Hypothalamus (tissue), 51 donors: ENCODE measurements around the gene KCNK4.
"Not testable (repeated sequence)": the region's sequence is repeated elsewhere in the genome, so short reads cannot be mapped to it uniquely, and the experiment has no call there.

ENCODE experiments used
- DNase-seq, 51 donors: peaks; one replicate each; lab custom pipeline; 2025; lab: John Stamatoyannopoulos, UW

Gene KCNK4

DNA sequence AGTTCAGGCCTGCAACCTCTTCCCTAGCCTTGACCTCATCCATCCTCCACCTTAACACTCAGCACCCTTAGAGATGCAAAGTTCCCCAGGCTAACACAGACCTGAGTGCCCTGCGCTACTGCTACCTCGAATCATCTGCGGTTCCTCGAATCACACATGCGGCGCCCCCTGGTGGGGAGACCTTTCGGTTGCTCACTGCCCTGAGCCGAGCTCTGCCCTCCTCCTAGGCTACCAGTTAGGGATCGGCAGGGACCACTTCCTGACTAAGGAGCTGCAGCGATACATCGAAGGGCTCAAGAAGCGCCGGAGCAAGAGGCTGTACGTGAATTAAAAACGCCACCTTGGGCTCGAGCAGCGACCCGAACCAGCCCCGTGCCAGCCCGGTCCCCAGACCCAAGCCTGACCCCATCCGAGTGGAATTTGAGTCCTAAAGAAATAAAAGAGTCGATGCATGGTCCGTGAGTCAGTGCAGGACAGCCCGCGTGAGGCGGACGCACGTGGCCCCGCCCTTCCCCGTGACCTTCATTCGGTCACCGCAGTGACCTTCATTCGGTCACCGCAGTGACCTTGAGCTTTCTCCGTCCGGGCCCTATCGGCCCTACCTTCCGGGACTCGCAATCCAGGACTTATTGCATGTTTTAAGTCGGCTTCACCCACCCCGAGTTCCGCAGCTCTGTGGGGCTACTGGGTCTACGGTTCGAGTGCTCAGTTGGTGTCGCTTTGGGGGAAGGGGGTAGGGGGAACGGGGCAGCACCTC, 13.4 kb downstream of the KCNK4 start:
- DNase-seq, result peak; percentile 28 to 96 (median 79)

DNA sequence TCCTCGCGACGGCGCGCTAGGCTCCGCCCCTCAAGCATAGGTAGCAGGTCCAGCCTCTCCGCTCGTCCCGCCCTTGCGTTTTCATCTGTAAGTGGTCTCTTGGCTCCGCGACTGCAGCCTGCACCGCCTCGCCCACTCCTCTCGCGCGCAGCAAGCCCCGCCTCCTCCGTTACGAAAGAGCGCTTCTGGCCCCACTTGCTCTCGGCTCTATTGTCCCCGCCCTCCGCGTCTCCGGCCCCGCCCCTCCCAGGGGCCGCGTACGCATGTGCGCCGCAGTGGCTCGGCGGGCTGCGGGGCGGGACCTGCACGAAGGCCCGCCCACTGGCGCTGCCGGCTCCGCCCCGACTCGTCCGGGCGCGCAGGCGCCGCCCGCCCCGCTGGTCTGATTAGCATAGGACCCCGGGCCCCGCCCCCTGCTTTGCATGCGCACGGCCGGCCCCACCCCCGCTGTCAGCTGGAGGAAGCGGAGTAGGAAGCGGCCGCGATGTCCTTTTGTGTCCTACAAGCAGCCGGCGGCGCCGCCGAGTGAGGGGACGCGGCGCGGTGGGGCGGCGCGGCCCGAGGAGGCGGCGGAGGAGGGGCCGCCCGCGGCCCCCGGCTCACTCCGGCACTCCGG, 14.1 kb downstream of the KCNK4 start, which contains the start of gene ESRRA:
Gene ESRRA, plus strand, starts transcription at position 450 of the 616 bp plus-strand sequence. CDS start 1,656 bp downstream, outside the sequence.
- peak; percentile 66 to 100 (median 99) for DNase-seq

DNA sequence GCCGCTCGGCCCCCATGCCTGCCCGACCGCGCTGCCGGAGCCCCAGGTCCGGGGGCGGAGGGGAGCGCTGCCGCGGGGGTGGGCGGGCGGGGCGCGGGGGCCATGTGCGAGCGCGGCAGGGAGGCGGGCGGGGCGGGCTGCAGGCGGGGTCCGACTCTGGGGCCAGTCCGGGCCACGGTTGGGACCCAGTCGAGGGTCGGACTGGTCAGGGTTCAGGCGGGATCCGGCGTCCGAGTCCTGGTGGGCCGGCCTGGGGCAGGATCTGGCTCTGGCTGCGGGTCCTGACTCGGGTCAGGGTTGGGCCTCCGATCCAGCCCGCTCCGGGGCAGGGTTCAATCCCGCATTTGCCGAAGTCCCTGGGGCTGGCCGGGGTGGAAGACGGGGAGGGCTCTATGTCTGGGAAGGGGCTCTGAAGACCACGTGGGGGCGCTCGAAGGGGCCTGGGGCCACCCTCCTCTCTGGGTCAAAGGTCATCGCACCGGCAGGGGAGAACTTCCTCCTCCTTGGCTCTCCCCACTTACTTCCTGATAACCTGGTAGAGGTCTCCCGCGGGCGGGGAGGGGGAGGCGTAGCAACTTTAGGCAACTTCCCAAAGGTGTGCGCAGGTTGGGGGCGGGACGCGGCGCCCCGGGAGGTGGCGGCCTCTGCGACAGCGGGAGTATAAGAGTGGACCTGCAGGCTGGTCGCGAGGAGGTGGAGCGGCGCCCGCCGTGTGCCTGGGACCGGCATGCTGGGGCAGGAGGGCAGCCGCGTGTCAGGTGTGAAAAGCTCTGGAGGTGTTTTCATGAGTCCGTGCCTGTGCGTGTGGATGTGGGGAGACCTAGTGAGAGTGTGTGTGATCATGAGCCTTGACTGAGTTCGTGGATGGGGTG, 14.8 kb downstream of the KCNK4 start:
- peak in 38 of 51 donors; percentile 24 to 73 (median 57) for DNase-seq

DNA sequence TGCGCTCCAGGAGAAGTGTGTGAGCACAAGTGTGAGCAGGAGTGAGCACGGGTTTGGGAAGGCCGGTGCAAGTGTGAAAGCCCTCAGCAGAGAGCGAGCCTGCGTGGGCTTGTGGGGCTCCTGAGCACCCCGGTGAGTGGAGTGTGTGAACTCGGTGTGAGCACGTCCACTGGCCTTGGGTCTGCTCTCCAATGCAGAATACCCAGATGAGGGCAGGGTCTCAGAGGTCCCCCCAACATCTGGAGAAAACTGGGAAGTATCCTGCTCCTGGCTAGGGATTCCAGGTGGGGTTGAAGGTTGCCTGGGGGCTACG, 15.4 kb downstream of the KCNK4 start:
- no peak for DNase-seq

DNA sequence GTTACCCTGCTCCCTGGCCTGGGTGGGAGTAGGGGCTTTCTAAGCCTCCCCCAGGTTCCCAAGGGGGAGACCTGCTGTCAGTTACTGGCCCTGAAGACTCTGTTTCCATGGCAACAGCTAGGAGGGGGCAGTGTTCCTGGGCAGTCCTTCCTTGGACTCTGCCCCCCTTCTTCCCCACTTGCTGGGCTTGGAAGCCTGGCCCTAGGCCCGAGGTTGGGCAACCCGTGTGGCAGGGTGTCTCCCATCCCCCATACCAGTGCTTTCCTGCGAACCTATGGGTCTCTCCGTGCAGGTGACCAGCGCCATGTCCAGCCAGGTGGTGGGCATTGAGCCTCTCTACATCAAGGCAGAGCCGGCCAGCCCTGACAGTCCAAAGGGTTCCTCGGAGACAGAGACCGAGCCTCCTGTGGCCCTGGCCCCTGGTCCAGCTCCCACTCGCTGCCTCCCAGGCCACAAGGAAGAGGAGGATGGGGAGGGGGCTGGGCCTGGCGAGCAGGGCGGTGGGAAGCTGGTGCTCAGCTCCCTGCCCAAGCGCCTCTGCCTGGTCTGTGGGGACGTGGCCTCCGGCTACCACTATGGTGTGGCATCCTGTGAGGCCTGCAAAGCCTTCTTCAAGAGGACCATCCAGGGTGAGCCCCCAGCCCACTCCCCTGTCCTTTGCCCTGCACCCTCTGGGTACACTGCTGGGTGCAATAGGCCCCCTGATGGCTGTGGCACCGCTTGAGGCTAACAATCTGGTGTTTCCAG, 15.9 kb downstream of the KCNK4 start:
- peak in 21 of 51 donors; percentile 20 to 73 (median 35) for DNase-seq

DNA sequence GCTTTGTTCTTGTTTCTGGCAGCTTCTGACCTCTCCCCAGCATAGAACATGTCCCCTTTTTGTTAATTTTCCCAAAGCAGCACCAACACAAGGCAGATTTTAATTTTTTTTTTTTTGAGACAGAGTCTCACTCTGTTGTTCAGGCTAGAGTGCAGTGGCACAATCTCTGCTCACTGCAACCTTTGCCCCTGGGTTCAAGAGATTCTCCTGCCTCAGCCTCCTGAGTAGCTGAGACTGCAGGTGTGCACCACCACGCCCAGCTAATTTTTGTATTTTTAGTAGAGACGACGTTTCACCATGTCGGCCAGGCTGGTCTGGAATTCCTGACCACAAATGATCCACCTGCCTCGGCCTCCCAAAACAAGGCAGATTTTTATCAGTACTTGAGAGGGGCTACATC, 16.7 kb downstream of the KCNK4 start:
- not testable (repeated sequence) for DNase-seq

DNA sequence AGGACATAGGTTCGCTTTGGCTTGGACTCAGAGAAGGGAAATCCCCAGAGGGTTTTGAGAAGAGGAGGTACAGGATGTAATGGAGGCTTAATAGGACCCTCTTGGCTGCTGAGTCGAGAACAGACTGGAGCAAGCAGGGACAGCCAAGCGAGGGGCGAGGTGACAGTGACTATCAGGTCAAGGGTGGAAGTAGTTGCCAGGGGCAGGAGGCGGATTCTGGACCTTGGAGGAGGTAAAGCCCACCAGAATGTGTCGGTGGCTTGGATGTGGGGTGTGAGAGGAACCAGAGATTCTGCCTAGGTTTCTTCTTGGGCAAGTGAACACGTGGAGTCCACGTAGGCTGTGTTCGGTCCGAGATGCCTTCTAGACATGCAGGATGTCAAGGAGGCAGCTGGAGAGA, 21.8 kb downstream of the KCNK4 start:
- no peak for DNase-seq

DNA sequence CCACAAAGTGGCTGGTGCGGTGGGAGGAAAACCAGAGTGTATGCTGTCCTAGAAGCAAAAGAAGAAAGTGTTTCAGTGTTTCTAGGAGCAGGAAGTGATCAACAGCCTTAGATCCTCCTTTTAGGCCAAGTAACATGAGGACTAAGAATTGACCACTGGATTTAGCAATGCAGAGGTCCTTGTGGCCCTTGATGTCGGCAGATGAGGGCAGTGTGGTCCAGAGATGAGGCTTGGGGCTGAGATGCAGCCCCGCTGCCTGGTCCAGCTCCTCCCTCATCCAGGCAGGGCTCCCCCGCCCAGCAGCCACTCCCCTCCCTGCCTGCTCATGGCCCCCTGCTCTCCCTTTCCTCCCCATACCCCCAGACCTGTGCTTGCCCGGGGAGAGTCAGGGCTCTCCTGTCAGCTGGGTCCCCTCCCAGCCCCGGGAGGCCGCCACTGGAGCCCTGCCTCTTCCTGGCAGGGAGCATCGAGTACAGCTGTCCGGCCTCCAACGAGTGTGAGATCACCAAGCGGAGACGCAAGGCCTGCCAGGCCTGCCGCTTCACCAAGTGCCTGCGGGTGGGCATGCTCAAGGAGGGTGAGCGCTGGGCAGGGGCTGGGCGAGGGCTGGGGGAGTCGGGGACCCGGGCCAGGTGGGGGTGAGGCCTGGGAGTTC, 22.5 kb downstream of the KCNK4 start:
- peak in 14 of 51 donors; percentile 18 to 61 (median 32) for DNase-seq

DNA sequence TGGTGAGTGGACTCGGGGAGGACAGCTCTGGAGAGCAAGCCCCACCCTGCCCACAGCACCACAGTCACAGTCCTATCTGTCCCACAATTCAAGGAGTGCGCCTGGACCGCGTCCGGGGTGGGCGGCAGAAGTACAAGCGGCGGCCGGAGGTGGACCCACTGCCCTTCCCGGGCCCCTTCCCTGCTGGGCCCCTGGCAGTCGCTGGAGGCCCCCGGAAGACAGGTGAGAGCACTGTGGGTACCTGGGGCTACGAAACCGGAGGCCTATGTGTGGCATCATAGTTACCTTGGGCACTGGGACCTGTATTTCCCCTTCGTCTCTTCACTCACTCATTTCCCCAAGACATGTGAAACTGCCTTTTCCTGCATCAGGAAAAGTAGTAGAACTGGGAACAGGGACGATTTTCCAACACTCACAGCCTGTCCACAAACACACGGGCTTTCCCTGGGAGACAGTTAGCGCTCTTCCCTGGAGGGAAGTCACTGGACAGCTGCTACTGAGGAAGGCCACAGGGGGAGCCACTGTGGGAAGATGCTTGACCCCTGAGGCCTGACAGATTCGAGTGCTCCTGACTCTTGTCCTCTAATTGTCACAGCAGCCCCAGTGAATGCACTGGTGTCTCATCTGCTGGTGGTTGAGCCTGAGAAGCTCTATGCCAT, 23.2 kb downstream of the KCNK4 start:
- no peak for DNase-seq

DNA sequence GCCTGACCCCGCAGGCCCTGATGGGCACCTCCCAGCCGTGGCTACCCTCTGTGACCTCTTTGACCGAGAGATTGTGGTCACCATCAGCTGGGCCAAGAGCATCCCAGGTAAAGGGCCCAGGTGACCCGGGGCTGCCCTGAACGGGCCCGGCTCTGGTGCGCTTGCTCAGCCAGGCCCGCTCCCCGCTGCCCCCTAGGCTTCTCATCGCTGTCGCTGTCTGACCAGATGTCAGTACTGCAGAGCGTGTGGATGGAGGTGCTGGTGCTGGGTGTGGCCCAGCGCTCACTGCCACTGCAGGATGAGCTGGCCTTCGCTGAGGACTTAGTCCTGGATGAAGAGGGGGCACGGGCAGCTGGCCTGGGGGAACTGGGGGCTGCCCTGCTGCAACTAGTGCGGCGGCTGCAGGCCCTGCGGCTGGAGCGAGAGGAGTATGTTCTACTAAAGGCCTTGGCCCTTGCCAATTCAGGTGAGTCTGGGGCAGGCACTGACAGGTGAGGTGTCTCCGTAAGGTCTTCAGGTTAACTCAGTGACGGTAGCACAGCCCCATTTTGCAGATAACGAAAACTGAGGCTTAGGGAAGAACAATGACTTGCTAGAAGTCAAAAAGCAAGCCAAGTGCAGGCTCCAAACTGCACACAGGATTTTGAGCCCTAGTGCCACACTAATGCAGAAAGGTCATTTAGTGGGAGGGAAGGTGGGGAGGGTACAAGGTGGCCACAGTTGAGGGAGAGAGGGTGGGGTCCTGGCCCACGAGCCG, 23.9 kb downstream of the KCNK4 start:
- no peak for DNase-seq

DNA sequence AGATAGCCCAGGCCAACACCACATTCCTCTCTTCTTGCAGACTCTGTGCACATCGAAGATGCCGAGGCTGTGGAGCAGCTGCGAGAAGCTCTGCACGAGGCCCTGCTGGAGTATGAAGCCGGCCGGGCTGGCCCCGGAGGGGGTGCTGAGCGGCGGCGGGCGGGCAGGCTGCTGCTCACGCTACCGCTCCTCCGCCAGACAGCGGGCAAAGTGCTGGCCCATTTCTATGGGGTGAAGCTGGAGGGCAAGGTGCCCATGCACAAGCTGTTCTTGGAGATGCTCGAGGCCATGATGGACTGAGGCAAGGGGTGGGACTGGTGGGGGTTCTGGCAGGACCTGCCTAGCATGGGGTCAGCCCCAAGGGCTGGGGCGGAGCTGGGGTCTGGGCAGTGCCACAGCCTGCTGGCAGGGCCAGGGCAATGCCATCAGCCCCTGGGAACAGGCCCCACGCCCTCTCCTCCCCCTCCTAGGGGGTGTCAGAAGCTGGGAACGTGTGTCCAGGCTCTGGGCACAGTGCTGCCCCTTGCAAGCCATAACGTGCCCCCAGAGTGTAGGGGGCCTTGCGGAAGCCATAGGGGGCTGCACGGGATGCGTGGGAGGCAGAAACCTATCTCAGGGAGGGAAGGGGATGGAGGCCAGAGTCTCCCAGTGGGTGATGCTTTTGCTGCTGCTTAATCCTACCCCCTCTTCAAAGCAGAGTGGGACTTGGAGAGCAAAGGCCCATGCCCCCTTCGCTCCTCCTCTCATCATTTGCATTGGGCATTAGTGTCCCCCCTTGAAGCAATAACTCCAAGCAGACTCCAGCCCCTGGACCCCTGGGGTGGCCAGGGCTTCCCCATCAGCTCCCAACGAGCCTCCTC, 24.8 kb downstream of the KCNK4 start:
- DNase-seq, result not testable (repeated sequence)

DNA sequence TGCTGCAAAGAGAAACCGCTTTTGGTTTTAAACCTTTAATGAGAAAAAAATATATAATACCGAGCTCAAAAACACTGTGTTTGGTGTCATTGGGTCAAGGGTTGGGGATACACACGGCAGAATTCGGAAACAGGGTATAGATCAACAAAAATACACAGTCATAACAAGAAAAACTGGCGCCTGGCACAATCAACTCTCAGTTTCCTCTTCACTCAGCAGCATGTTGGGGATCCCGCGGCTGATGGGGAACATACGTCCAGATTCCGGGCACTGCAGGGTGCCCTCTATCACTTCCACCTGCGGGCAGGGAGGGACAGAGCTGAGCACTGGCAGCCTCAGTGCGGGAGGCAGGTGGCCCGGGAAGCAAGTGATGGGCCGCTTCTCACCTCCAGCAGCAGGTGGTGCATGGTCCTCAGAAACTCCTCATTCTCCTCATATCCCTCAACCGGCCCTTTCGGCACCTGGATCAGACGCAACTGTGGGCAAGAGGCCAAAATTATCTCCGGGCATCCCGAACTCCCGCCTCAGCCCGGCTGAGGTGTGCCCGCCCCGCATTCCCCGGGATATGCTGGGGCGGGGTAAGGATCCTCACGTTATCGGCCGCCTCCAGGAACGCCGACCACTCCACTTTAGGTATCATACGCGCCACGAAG, 25.7 kb downstream of the KCNK4 start:
- DNase-seq, result no peak

DNA sequence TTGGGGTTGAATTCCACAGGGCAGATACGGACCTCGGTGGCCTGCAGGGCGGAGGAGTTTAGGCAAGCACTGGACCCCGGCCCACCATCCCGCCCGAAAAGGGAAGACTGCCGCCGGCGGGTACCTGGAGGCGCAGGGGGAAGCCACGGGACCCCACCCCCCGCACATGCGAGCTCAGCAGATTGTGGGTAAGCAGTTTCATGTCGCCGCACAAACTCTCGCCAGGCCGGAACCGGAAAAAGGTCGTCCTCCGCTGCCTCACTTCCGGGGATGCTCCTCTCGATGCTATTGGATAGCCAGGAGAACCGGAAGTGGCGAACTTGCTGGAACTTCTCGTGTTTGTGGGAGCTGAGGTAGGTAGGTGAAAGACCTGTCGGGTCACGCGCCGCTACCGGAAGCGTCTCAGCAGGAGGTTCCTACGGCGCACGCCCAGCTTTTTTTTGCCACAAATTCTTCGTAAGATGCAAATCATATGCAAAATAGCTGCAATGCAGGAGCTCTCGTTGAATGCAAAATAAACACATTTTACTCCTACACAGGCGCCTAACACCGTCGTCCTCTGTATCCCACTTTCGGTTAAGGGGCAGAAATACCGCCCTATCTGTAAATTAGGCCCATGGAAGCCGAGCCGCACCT, 26.3 kb downstream of the KCNK4 start, which contains the start of gene TRMT112:
Gene TRMT112, minus strand, starts transcription at position 235 of the 636 bp plus-strand sequence. Its CDS starts 33 bp downstream, at position 202.
- peak; percentile 74 to 99 (median 94) for DNase-seq

DNA sequence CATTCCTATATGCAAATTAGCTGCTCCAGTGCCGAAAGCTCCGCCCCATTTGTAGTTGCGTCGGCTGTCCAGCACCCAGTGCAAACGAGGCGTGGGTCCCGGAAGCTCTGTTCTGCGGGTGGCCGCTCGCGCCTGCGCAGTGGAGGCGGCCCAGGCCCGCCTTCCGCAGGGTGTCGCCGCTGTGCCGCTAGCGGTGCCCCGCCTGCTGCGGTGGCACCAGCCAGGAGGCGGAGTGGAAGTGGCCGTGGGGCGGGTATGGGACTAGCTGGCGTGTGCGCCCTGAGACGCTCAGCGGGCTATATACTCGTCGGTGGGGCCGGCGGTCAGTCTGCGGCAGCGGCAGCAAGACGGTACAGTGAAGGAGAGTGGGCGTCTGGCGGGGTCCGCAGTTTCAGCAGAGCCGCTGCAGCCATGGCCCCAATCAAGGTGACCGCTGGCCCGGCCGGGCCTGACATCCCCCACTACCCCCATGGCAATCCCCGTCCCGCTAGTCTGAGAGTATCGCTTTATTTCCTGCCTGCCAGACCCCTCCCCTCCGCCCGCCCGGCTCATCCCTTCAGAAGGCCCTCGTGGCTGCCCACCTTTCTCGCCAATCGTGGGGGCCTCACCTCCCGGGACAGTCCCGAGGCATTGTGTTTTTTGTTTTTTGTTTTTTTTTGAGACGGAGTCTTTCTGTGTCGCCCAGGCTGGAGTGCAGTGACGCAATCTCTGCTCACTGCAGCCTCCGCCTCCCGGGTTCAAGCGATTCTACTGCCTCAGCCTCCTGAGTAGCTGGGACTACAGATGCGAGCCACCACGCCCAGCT, 27.1 kb downstream of the KCNK4 start, which contains the start of gene PRDX5:
Gene PRDX5, plus strand, starts transcription at position 161 of the 805 bp plus-strand sequence. Its CDS starts 95 bp downstream, at position 256.
- peak; percentile 76 to 99 (median 94) for DNase-seq
